VCaP (cell line): ENCODE data around the gene BARHL1.

Experiments
- H3K27ac ChIP-seq: fragments of 450-650 bp; 2 replicates; pipeline ENCODE4 v1.5.1; 2017
- CTCF ChIP-seq: fragments of 450-650 bp; conservative IDR thresholded peaks from 2 replicates; pipeline ENCODE4 v1.5.1; 2017; ENCODE audit warnings: mild to moderate bottlenecking, moderate library complexity

Gene BARHL1

GRCh38 chr9:132541870-132542830, 40.3 kb upstream of the BARHL1 start:
- no peak overlapping the region for H3K27ac ChIP-seq
- TF ChIP-seq CTCF: no peak

GRCh38 chr9:132543251-132543650, 39.2 kb upstream of the BARHL1 start:
- TF ChIP-seq CTCF: no peak
- no peak overlapping the region for H3K27ac ChIP-seq

DNA sequence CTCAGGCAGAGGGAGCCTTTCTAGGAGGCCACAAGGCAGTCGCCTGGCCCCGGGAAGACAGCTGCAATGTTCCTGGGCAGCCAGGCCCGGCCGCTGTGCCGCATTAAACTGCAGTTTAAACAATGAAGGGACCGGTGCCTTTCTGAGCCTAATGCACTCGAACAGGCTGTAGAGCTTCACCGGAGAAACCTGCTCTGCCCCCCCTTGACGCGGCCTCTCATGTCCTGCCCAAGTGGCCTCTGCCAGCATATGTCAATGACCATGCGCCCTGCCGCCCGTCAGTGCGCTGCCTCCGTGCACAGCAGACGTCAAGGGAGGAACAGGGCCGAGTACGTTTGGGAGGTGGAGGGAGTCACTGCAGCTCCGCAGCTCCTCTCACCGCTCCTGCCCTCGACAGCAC, 38.4 kb upstream of the BARHL1 start:
- no peak overlapping the region for H3K27ac ChIP-seq
- no peak for TF ChIP-seq CTCF

- TF ChIP-seq CTCF: no peak
- H3K27ac ChIP-seq: no peak overlapping the region
Observed at GRCh38 chr9:132545578-132545977, 36.8 kb upstream of the BARHL1 start.

DNA sequence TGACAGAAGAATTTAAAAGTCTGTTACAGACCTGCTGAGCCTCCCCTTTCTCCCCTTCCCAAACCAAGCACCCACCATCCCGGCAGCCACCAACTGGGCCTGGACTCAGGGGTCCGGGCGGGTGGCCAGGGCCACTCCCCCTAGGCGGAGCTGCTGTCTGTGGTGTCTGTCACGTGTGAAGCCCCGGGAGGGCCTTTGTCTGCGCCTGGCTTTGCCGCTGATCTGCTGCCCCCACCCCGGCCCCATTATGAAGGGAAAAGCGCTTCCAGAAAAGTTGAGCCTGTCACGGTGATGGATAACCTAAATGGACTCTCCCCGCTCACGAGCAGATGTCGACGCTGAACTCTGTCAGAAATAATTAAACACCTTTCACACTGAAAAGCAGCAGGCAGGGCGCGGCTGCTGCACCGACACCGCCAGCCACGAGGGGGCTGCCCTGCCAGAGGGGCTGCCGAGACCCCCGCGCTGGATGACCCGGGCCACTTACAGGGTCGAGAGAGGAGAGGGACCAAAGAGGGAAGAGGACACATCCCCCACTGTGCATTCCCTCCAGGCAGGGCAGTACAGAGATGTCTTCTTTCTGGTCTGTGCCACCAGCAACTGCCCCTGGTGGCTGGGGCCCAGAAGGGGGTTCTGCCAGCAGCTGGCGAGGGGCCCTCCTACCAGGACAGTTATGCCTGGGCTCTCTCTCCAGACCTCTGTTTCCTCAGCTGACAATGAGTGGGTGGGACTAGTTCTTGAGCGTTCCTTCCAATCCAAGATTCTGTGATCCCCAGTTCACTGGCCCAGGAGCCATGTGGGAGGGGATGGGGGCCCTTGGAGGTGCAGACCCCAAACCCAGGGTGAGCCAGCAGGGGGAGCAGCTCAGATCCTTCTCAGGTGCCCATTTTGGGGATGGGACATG, 36.0 kb upstream of the BARHL1 start:
- peak; percentile 66 for TF ChIP-seq CTCF
- H3K27ac ChIP-seq: no peak overlapping the region

DNA sequence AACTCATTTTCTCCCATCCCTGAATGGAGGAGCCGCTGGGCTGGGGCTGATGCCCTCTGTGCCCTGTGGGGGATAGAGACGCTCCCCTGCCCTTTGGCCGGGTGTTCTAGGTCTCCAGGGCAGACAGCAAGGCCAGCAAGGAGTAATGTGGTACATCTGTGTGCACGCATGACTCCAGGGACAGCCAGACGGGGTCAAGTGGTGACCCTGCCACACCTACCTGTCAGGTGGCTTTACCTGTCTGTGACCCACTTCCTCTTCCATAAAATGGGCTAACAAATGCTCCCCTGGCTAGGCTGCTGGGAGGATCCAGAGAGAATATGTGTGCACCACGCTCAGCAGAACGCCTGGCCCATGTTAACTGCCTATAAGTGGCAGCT, 35.4 kb upstream of the BARHL1 start:
- TF ChIP-seq CTCF: no peak
- H3K27ac ChIP-seq: no peak overlapping the region

DNA sequence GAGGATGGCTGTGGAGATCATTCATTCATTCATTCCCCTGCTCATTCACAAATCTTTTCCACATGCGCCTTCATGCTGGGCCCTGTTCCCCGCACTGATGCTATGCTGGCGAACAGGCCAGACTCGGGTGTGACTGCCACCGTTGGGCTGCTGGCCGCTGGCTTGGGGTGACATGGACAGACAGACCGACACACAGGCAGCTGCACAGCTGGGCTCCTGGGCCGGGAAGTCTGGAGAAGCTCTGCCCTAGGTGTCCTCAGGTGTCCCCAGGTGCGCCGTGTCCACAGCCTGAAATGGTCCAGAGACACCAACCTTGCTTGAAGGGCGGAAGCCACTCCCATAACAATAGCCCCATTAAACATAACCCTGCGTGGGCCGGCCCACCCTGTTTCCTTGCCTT, 35.0 kb upstream of the BARHL1 start:
- TF ChIP-seq CTCF: no peak
- H3K27ac ChIP-seq: no peak overlapping the region
